PFSK-1 (cell line): Measurements from ENCODE around the gene LCN6.

ENCODE experiments used
- FOXP2 ChIP-seq: optimal IDR thresholded peaks from 2 replicates; pipeline ENCODE3; 2011; ENCODE audit warnings: borderline replicate concordance, control low read depth, inconsistent platforms; ENCODE audit not compliant: insufficient read depth; ENCODE audit errors: extremely low read length, extremely low read depth
- POLR2AphosphoS5 ChIP-seq: IDR thresholded peaks from 2 replicates; pipeline ENCODE4 v1.6.1; 2012; ENCODE audit warnings: low read depth, mild to moderate bottlenecking, control low read depth, low read length, moderate library complexity
- REST ChIP-seq, 2 experiments: IDR thresholded peaks; 2 replicates each; pipeline versions ENCODE4 v1.6.1 to v1.8.0; 2011 to 2012; ENCODE audit warnings: low read depth in 2 of 2, low read length in 2 of 2, control low read depth in 1 of 2, inconsistent platforms in 1 of 2, mild to moderate bottlenecking in 1 of 2, moderate library complexity in 1 of 2; ENCODE audit not compliant: insufficient read depth in 1 of 2
- TAF1 ChIP-seq: IDR thresholded peaks from 2 replicates; pipeline ENCODE4 v1.6.1; 2012; ENCODE audit warnings: low read length, control low read depth, borderline replicate concordance; ENCODE audit not compliant: insufficient read depth

DNA sequence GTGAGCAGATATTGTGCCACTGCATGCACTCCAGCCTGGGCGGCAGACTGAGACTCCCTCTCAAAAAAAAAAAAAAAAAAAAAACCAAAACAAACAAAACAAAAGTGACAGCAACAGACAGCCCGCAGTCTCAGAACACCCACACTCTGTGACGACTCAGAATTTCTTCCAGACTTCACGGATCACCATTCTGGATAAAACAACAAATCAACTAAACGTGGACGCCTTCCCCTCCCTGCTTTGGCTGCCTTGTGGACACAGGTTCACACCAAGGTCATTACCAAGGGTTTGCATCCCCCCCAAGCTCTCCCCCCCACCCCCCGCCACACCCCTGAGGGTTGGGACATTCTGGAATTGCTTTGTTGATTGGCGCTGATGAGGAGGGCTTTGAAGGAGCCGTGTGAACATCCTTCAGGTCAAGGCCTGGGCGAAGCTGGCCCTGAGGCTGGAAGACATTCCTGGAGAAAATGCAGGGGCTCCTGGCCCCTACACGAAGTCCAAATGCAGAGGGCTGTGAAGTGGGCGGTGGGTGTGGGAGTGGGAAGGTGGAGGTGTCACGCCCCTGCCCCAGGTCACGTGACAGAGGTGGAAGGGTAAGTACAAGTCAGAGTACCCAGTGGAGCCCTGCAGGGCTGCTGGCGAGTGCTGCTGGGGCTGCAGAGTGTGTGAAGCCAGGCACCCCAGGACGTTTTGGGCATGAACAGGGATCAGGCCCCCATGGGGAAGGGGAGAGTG is 15.7 kb downstream of the LCN6 start:
- TF ChIP-seq REST (IDR thresholded peaks at IDR 0.05; ENCODE audit: insufficient read depth in 1 of 2, low read depth in 2 of 2, low read length in 2 of 2) (no peak), TAF1 (no peak), POLR2AphosphoS5 (no peak), FOXP2 (no peak)
